ENCODE measurements around the gene PCDHA7.
"Not testable (repeated sequence)": the region's sequence is repeated elsewhere in the genome, so short reads cannot be mapped to it uniquely, and the experiment has no call there.

Gene PCDHA7, protein sequence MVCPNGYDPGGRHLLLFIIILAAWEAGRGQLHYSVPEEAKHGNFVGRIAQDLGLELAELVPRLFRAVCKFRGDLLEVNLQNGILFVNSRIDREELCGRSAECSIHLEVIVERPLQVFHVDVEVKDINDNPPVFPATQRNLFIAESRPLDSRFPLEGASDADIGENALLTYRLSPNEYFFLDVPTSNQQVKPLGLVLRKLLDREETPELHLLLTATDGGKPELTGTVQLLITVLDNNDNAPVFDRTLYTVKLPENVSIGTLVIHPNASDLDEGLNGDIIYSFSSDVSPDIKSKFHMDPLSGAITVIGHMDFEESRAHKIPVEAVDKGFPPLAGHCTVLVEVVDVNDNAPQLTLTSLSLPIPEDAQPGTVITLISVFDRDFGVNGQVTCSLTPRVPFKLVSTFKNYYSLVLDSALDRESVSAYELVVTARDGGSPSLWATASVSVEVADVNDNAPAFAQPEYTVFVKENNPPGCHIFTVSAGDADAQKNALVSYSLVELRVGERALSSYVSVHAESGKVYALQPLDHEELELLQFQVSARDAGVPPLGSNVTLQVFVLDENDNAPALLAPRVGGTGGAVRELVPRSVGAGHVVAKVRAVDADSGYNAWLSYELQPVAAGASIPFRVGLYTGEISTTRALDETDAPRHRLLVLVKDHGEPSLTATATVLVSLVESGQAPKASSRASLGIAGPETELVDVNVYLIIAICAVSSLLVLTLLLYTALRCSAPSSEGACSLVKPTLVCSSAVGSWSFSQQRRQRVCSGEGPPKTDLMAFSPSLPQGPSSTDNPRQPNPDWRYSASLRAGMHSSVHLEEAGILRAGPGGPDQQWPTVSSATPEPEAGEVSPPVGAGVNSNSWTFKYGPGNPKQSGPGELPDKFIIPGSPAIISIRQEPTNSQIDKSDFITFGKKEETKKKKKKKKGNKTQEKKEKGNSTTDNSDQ

GRCh38 chr5:140833993-140834392 is at the start of gene PCDHA7:
Gene PCDHA7 (plus strand): TSS chr5:140834269. CDS start chr5:140834384, 115 bp downstream.
- no peak within 1 kb of the TSS for H3K27ac ChIP-seq
- no peak within 1 kb of the TSS for H3K4me3 ChIP-seq

DNA sequence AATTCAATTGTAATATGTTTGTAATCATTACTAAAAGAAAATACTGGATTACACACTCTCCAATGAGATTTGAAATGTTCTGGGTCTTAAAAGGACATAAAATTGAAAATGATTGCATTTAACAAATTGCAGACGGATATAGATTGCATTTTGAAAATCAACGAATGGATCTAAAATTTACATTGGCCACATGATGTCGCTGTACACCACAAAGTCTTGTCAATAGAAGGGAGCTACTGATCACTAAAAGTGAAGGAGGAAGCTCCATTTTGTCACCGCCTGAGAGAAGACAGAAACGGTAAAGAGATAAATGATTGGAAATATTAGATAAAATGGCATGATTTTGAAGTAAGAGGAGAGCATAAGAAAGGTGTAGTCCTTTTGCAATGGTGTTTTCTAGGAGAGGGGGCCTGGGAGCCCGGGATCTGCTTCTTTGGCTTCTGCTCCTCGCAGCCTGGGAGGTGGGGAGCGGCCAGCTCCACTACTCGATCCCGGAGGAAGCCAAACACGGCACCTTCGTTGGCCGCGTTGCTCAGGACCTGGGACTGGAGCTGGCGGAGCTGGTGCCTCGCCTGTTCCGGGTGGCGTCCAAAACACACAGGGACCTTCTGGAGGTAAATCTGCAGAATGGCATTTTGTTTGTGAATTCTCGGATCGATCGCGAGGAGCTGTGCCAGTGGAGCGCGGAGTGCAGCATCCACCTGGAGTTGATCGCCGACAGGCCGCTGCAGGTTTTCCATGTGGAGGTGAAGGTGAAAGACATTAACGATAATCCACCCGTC is 48.0 kb upstream of the PCDHA7 start, which contains the start of gene PCDHA1:
PCDHA1 (plus strand) TSS at position 236 of the 782 bp plus-strand sequence.
- H3K4me3 ChIP-seq, result no peak within 1 kb of the TSS
- no peak within 1 kb of the TSS for H3K27ac ChIP-seq

DNA sequence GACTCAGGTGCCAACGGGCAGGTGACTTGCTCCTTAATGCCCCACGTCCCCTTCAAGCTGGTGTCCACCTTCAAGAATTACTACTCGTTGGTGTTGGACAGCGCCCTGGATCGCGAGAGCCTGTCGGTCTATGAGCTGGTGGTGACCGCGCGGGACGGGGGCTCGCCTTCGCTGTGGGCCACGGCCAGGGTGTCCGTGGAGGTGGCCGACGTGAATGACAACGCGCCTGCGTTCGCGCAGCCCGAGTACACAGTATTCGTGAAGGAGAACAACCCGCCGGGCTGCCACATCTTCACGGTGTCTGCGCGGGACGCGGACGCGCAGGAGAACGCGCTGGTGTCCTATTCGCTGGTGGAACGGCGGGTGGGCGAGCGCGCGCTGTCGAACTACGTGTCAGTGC is 46.6 kb upstream of the PCDHA7 start:
- H3K4me3 ChIP-seq, H3K27ac ChIP-seq: not testable (repeated sequence)

- H3K27ac ChIP-seq, H3K4me3 ChIP-seq: not testable (repeated sequence)
Measured at GRCh38 chr5:140787849-140788504, 46.1 kb upstream of the PCDHA7 start.

- Histone ChIP-seq H3K27ac (no peak overlapping the region), H3K4me3 (no peak overlapping the region)
Measured at GRCh38 chr5:140791089-140791488, 43.0 kb upstream of the PCDHA7 start.

DNA sequence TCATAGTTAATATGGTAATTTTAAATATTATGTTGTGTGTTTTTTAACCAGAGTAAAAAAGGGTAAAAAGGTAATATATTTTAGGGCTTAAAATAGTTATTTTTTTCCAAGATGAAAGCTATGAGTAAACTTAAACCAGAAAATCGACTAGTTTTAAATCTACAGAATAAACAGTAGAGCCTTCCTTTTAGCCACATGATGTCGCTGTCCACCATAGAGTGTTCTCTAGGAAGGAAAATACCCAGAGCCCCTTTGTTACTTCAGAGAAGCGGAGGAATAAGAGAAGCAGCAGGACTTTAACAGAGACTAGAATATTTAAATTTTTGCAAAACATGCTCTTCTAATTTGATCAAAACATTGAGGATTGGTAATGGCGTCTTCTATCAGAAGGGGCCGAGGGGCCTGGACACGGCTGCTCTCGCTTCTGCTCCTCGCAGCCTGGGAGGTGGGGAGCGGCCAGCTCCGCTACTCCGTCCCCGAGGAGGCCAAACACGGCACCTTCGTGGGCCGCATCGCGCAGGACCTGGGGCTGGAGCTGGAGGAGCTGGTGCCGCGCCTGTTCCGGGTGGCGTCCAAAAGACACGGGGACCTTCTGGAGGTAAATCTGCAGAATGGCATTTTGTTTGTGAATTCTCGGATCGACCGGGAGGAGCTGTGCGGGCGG is 39.3 kb upstream of the PCDHA7 start, which contains the start of gene PCDHA2:
PCDHA2 (plus strand) TSS at position 258 of the 664 bp plus-strand sequence.
- H3K27ac ChIP-seq, result no peak within 1 kb of the TSS
- no peak within 1 kb of the TSS for H3K4me3 ChIP-seq

DNA sequence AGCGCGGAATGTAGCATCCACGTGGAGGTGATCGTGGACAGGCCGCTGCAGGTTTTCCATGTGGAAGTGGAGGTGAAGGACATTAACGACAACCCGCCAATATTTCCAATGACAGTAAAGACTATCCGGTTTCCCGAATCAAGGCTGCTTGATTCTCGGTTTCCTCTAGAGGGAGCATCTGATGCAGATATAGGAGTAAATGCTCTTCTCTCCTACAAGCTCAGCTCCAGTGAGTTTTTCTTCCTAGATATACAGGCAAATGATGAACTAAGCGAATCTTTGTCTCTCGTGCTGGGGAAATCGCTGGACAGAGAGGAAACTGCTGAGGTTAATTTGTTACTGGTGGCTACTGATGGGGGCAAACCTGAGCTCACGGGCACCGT is 38.8 kb upstream of the PCDHA7 start:
- H3K4me3 ChIP-seq, result no peak overlapping the region

DNA sequence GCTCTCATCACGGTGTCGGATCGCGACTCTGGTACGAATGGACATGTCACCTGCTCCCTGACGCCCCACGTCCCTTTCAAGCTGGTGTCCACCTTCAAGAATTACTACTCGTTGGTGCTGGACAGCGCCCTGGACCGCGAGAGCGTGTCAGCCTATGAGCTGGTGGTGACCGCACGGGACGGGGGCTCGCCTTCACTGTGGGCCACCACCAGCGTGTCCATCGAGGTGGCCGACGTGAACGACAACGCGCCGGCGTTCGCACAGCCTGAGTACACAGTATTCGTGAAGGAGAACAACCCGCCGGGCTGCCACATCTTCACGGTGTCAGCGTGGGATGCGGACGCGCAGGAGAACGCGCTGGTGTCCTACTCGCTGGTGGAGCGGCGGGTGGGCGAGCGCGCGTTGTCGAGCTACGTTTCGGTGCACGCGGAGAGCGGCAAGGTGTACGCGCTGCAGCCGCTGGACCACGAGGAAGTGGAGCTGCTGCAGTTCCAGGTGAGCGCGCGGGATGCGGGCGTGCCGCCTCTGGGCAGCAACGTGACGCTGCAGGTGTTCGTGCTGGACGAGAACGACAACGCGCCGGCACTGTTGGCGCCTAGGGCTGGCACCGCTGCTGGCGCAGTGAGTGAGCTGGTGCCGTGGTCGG is 37.9 kb upstream of the PCDHA7 start:
- not testable (repeated sequence) for H3K27ac ChIP-seq, H3K4me3 ChIP-seq

More for the DNA sequence above, 38.8 kb upstream of the PCDHA7 start:
- no peak overlapping the region for H3K27ac ChIP-seq

- no peak overlapping the region for H3K27ac ChIP-seq
- no peak overlapping the region for H3K4me3 ChIP-seq
Measured at GRCh38 chr5:140796718-140797095, 37.4 kb upstream of the PCDHA7 start.

DNA sequence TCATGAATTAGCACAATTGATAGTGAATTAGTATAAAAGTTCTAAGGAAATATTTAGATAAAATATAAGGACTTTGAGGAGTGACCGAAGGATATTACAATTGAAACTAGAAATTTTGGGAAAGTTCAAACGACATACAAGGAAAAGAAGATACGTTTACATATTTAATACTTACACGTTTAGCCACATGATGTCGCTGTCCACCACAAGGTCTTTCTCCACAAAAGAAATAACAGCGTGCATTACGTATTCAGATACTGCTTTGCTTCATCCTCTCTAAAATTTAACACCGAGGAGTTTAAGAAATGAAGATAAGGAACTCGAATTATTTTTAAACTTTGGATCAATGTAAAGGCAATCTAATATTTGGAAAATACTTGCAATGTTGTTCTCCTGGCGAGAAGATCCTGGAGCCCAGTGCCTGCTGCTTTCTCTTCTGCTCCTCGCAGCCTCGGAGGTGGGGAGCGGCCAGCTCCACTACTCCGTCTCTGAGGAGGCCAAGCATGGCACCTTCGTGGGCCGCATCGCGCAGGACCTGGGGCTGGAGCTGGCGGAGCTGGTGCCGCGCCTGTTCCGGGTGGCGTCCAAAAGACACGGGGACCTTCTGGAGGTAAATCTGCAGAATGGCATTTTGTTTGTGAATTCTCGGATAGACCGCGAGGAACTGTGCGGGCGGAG is 33.1 kb upstream of the PCDHA7 start, which contains the start of gene PCDHA3:
PCDHA3 (plus strand) TSS at position 242 of the 678 bp plus-strand sequence.
- H3K27ac ChIP-seq, result no peak within 1 kb of the TSS

GRCh38 chr5:140801494-140801841 is 32.6 kb upstream of the PCDHA7 start:
- Histone ChIP-seq H3K27ac (no peak overlapping the region), H3K4me3 (peak overlapping the region in 1 of 7 experiments; percentile 12)

More for the DNA sequence above, 33.1 kb upstream of the PCDHA7 start, which contains the start of gene PCDHA3:
- peak within 1 kb of the TSS in 1 of 7 experiments; percentile 12 for H3K4me3 ChIP-seq

- H3K4me3 ChIP-seq, H3K27ac ChIP-seq: not testable (repeated sequence)
Measured at GRCh38 chr5:140802381-140802780, 31.7 kb upstream of the PCDHA7 start.

- H3K4me3 ChIP-seq, result no peak overlapping the region
- H3K27ac ChIP-seq, result no peak overlapping the region
Measured at GRCh38 chr5:140802781-140803271, 31.2 kb upstream of the PCDHA7 start.

DNA sequence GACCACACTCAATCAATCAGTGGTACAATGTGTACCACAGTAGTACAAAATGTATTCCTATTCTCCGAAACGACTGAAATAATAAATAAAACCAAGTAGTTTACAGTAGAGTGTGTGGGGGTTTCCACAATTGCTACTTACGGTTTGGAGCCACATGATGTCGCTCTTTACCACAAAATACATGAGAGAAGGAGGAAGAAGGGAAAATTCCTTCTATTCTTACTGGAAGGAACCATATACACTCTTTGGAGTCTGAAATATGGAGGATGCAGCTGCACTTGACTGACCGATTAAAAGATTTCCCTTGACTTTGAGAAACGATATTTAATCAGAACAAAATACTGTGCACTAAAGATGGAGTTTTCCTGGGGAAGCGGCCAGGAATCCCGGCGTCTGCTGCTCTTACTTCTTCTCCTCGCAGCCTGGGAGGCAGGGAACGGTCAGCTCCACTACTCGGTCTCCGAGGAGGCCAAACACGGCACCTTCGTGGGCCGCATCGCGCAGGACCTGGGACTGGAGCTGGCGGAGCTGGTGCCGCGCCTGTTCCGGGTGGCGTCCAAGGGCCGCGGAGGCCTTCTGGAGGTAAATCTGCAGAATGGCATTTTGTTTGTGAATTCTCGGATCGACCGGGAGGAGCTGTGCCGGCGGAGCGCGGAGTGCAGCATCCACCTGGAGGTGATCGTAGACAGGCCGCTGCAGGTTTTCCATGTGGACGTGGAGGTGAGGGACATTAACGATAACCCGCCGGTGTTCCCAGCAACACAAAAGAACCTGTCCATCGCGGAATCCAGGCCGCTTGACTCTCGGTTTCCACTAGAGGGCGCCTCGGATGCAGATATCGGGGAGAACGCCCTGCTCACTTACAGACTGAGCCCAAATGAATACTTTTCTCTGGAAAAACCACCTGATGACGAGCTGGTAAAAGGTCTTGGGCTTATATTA is 27.0 kb upstream of the PCDHA7 start, which contains the start of gene PCDHA4:
PCDHA4 (plus strand) TSS at position 235 of the 942 bp plus-strand sequence.
- Histone ChIP-seq H3K4me3 (peak within 1 kb of the TSS in 6 of 7 experiments; percentile 9 to 28 (median 10)), H3K27ac (no peak within 1 kb of the TSS)

DNA sequence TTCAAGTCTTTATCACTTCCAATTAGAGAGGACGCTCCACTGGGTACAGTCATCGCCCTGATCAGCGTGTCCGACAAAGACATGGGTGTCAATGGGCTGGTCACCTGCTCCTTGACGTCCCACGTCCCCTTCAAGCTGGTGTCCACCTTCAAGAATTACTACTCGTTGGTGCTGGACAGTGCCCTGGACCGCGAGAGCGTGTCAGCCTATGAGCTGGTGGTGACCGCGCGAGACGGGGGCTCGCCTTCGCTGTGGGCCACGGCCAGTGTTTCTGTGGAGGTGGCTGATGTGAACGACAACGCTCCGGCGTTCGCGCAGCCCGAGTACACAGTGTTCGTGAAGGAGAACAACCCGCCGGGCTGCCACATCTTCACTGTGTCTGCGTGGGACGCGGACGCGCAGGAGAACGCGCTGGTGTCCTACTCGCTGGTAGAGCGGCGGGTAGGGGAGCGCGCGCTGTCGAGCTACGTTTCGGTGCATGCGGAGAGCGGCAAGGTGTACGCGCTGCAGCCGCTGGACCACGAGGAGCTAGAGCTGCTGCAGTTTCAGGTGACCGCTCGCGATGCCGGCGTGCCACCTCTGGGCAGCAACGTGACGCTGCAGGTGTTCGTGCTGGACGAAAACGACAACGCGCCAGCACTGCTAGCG is 25.7 kb upstream of the PCDHA7 start:
- H3K4me3 ChIP-seq, H3K27ac ChIP-seq: not testable (repeated sequence)

GRCh38 chr5:140808889-140809291 is 25.2 kb upstream of the PCDHA7 start:
- Histone ChIP-seq H3K27ac (no peak overlapping the region), H3K4me3 (no peak overlapping the region)
